SK-N-SH treated with all-trans-retinoic acid at 6 μM for 48 hours (cell line): ENCODE measurements around the gene PRICKLE3.
A peak's percentile ranks its signal among the peaks of the same experiment; 100 is the strongest.

ENCODE experiments used
- ATAC-seq: fragments of 200-7000 bp; cut with Tn5 transposase; 3 replicates; pipeline ENCODE4 v1.9.1; 2020; ENCODE audit warnings: mild to moderate bottlenecking, moderate library complexity
- ARNTL ChIP-seq: fragments of 450-650 bp; formaldehyde crosslinking; IDR thresholded peaks from 2 replicates; pipeline ENCODE4 v1.5.0; 2020; ENCODE audit warnings: low read depth, mild to moderate bottlenecking, moderate library complexity, borderline replicate concordance
- BACH2 ChIP-seq: fragments of 250-450 bp; sonication (Bioruptor Pico); IDR thresholded peaks from 2 replicates; pipeline ENCODE4 v1.9.0; 2021; ENCODE audit warnings: mild to moderate bottlenecking, borderline replicate concordance
- CREB5 ChIP-seq: fragments of 250-450 bp; sonication (Bioruptor Pico); IDR thresholded peaks from 2 replicates; pipeline ENCODE4 v1.5.1; 2020; ENCODE audit warnings: low read depth, mild to moderate bottlenecking, moderate library complexity
- CSDC2 ChIP-seq: fragments of 250-450 bp; sonication (Bioruptor Pico); IDR thresholded peaks from 2 replicates; pipeline ENCODE4 v1.5.0; 2020; ENCODE audit warnings: mild to moderate bottlenecking, moderate library complexity
- CSRNP3 ChIP-seq: fragments of 250-450 bp; sonication (Bioruptor Pico); IDR thresholded peaks from 2 replicates; pipeline ENCODE4 v1.5.1; 2021; ENCODE audit warnings: mild to moderate bottlenecking, moderate library complexity
- GLIS3 ChIP-seq: fragments of 250-450 bp; sonication (Bioruptor Pico); IDR thresholded peaks from 2 replicates; pipeline ENCODE4 v1.5.0; 2020; ENCODE audit warnings: mild to moderate bottlenecking, moderate library complexity
- ISL1 ChIP-seq: fragments of 250-450 bp; sonication (Bioruptor Pico); IDR thresholded peaks from 2 replicates; pipeline ENCODE4 v2.1.2; 2022; ENCODE audit warnings: mild to moderate bottlenecking, moderate library complexity
- OSR1 ChIP-seq: fragments of 250-450 bp; sonication (Bioruptor Pico); IDR thresholded peaks from 2 replicates; pipeline ENCODE4 v1.8.0; 2022; ENCODE audit warnings: moderate library complexity, mild to moderate bottlenecking, inconsistent platforms
- PATZ1 ChIP-seq: fragments of 250-450 bp; sonication (Bioruptor Pico); IDR thresholded peaks from 2 replicates; pipeline ENCODE4 v1.8.0; 2020; ENCODE audit warnings: mild to moderate bottlenecking, moderate library complexity, borderline replicate concordance
- POU6F1 ChIP-seq: fragments of 250-450 bp; sonication (Bioruptor Pico); IDR thresholded peaks from 2 replicates; pipeline ENCODE4 v1.8.0; 2021; ENCODE audit warnings: low read depth, mild to moderate bottlenecking, moderate library complexity, borderline replicate concordance
- RARB ChIP-seq: fragments of 250-450 bp; sonication (Bioruptor Pico); IDR thresholded peaks from 2 replicates; pipeline ENCODE4 v1.8.0; 2021; ENCODE audit warnings: mild to moderate bottlenecking, moderate library complexity
- SNAI2 ChIP-seq: fragments of 250-450 bp; sonication (Bioruptor Pico); IDR thresholded peaks from 2 replicates; pipeline ENCODE4 v1.5.0; 2020; ENCODE audit warnings: mild to moderate bottlenecking, moderate library complexity
- TCF4 ChIP-seq: fragments of 250-450 bp; sonication (Bioruptor Pico); IDR thresholded peaks from 2 replicates; pipeline ENCODE4 v1.8.0; 2021; ENCODE audit warnings: mild to moderate bottlenecking, moderate library complexity, borderline replicate concordance
- TOX ChIP-seq: fragments of 250-450 bp; sonication (Bioruptor Pico); IDR thresholded peaks from 2 replicates; pipeline ENCODE4 v1.8.0; 2021; ENCODE audit warnings: mild to moderate bottlenecking, moderate library complexity, borderline replicate concordance
- TSHZ2 ChIP-seq: fragments of 250-450 bp; sonication (Bioruptor Pico); IDR thresholded peaks from 2 replicates; pipeline ENCODE4 v1.5.0; 2020; ENCODE audit warnings: mild to moderate bottlenecking, moderate library complexity
- ZFP3 ChIP-seq: fragments of 250-450 bp; sonication (Bioruptor Pico); IDR thresholded peaks from 2 replicates; pipeline ENCODE4 v1.5.0; 2020; ENCODE audit warnings: mild to moderate bottlenecking, moderate library complexity
- ZFP30 ChIP-seq: fragments of 450-650 bp; formaldehyde crosslinking; IDR thresholded peaks from 2 replicates; pipeline ENCODE4 v1.5.0; 2022; ENCODE audit warnings: mild to moderate bottlenecking, moderate library complexity
- ZNF565 ChIP-seq: fragments of 450-650 bp; formaldehyde crosslinking; conservative IDR thresholded peaks from 2 replicates; pipeline ENCODE4 v1.5.0; 2020; ENCODE audit warnings: low read depth, mild to moderate bottlenecking, moderate library complexity
- ZNF8 ChIP-seq: fragments of 450-650 bp; formaldehyde crosslinking; IDR thresholded peaks from 2 replicates; pipeline ENCODE4 v1.5.0; 2020; ENCODE audit warnings: mild to moderate bottlenecking, moderate library complexity

Gene PRICKLE3

GRCh38 chrX:49162620-49163019, 23.6 kb downstream of the PRICKLE3 start, which contains the start of gene MAGIX:
Gene MAGIX (plus strand): TSS chrX:49162758. CDS start chrX:49162890, 132 bp downstream.
- TF ChIP-seq BACH2 (CRISPR knock-in tag) (no peak), TSHZ2 (no peak), ZFP3 (CRISPR knock-in tag) (no peak)
- no peak for ATAC-seq

GRCh38 chrX:49161632-49162031, 24.5 kb downstream of the PRICKLE3 start:
- ATAC-seq: no peak
- TF ChIP-seq ZNF8 (no peak), BACH2 (CRISPR knock-in tag) (no peak), ZFP30 (no peak), TCF4 (CRISPR knock-in tag) (no peak), GLIS3 (CRISPR knock-in tag) (no peak)

GRCh38 chrX:49160908-49161307, 25.3 kb downstream of the PRICKLE3 start:
- TF ChIP-seq ARNTL (CRISPR knock-in tag) (no peak), OSR1 (CRISPR knock-in tag) (no peak), POU6F1 (CRISPR knock-in tag) (no peak), SNAI2 (CRISPR knock-in tag) (no peak), CSDC2 (CRISPR knock-in tag) (no peak), TOX (CRISPR knock-in tag) (no peak), ZNF565 (no peak), TCF4 (CRISPR knock-in tag) (no peak), CSRNP3 (no peak)
- TF ChIP-seq, all 23 proteins: peak for 0
- no peak for ATAC-seq

- no peak for ATAC-seq
- TF ChIP-seq CREB5 (no peak), ISL1 (no peak), BACH2 (CRISPR knock-in tag) (no peak), OSR1 (CRISPR knock-in tag) (no peak)
Observed at GRCh38 chrX:49157194-49157593, 29.0 kb downstream of the PRICKLE3 start.

- TF ChIP-seq PATZ1 (CRISPR knock-in tag) (peak; percentile 81; the same call in 1 of the 2 replicates), RARB (CRISPR knock-in tag) (no peak)
- peak; percentile 94 for ATAC-seq
Observed at GRCh38 chrX:49155900-49156837, 30.0 kb downstream of the PRICKLE3 start.
